ENCODE measurements around the gene RELCH. TPM values are rescaled to one million over a fixed set of nuclear protein-coding genes. Genes with fewer than 3 reads are reported as not detected.

RELCH gene
- total RNA-seq, 2 donors from 2014 or later = 11.1 to 16.7 TPM

- Histone ChIP-seq H3K4me3 (no peak overlapping the region), H3K36me3 (no peaks in the 10 kb centered on the region)
- TF ChIP-seq CTCF (IDR thresholded peaks at IDR 0.05) = no peak
These were observed 24.3 kb downstream of the RELCH start for GRCh38 chr18:62211325-62211828.

GRCh38 chr18:62214790-62215189 lies 27.7 kb downstream of the RELCH start:
- no peak for DNase-seq (ENCODE audit: low spot score)
- Histone ChIP-seq H3K4me3 (no peak overlapping the region), H3K36me3 (no peaks in the 10 kb centered on the region), H3K27me3 (no peaks in the 10 kb centered on the region), H3K27ac (no peak overlapping the region), H3K4me1 (no peaks in the 10 kb centered on the region), H3K9me3 (no peaks in the 10 kb centered on the region)
- no peak for TF ChIP-seq CTCF (IDR thresholded peaks at IDR 0.05)

More at GRCh38 chr18:62211325-62211828, 24.3 kb downstream of the RELCH start:
- Histone ChIP-seq H3K27ac (no peak overlapping the region), H3K4me1 (no peaks in the 10 kb centered on the region), H3K27me3 (no peaks in the 10 kb centered on the region), H3K9me3 (no peaks in the 10 kb centered on the region)
- no peak for DNase-seq (ENCODE audit: low spot score)

- no peak for DNase-seq (ENCODE audit: low spot score)
- H3K27me3 ChIP-seq = no peaks in the 10 kb centered on the region
- TF ChIP-seq CTCF (IDR thresholded peaks at IDR 0.05) = no peak
These were observed 37.2 kb downstream of the RELCH start for GRCh38 chr18:62224229-62224628.

GRCh38 chr18:62226047-62226446 lies 39.0 kb downstream of the RELCH start:
- H3K4me1 ChIP-seq = no peaks in the 10 kb centered on the region
- no peak overlapping the region for H3K4me3 ChIP-seq
- H3K9me3 ChIP-seq = peaks cover 0 to 6% of the 10 kb centered on the region in 2 donors
- H3K36me3 ChIP-seq = peaks cover 46% of the 10 kb centered on the region
- no peak for TF ChIP-seq CTCF (IDR thresholded peaks at IDR 0.05)
- H3K27me3 ChIP-seq = no peaks in the 10 kb centered on the region
- no peak for DNase-seq (ENCODE audit: low spot score)
- no peak overlapping the region for H3K27ac ChIP-seq

More at GRCh38 chr18:62224229-62224628, 37.2 kb downstream of the RELCH start:
- Histone ChIP-seq H3K27ac (no peak overlapping the region), H3K36me3 (peaks cover 31% of the 10 kb centered on the region), H3K4me1 (no peaks in the 10 kb centered on the region), H3K9me3 (peaks cover 0 to 6% of the 10 kb centered on the region in 2 donors), H3K4me3 (no peak overlapping the region)

GRCh38 chr18:62236252-62236651 lies 49.2 kb downstream of the RELCH start:
- H3K9me3 ChIP-seq = no peaks in the 10 kb centered on the region
- H3K4me1 ChIP-seq = no peaks in the 10 kb centered on the region
- no peak overlapping the region for H3K27ac ChIP-seq
- no peak for DNase-seq (ENCODE audit: low spot score)
- H3K36me3 ChIP-seq = peaks cover 15% of the 10 kb centered on the region
- H3K27me3 ChIP-seq = no peaks in the 10 kb centered on the region
- H3K4me3 ChIP-seq = no peak overlapping the region
- no peak for TF ChIP-seq CTCF (IDR thresholded peaks at IDR 0.05)

GRCh38 chr18:62239475-62239874 lies 52.4 kb downstream of the RELCH start:
- Histone ChIP-seq H3K27me3 (no peaks in the 10 kb centered on the region), H3K4me3 (no peak overlapping the region), H3K36me3 (no peaks in the 10 kb centered on the region), H3K9me3 (no peaks in the 10 kb centered on the region), H3K4me1 (no peaks in the 10 kb centered on the region), H3K27ac (no peak overlapping the region)
- no peak for TF ChIP-seq CTCF (IDR thresholded peaks at IDR 0.05)
- no peak for DNase-seq (ENCODE audit: low spot score)

All from right atrium auricular region (tissue), 2 donors.